HL-60 (cell line): ENCODE measurements around the gene KRTAP4-16.

ENCODE experiments used
- GABPA ChIP-seq: IDR thresholded peaks from 2 replicates; pipeline ENCODE4 v1.6.1; 2012; ENCODE audit warnings: low read depth
- POLR2AphosphoS5 ChIP-seq: IDR thresholded peaks from 2 replicates; pipeline ENCODE4 v1.6.1; 2012; ENCODE audit warnings: low read depth
- TF ChIP-seq, protein P1 (sequence below): IDR thresholded peaks from one replicate; pipeline ENCODE4 v1.5.1; 2011; ENCODE audit warnings: low read length, control low read depth, inconsistent platforms; ENCODE audit not compliant: insufficient read depth

DNA sequence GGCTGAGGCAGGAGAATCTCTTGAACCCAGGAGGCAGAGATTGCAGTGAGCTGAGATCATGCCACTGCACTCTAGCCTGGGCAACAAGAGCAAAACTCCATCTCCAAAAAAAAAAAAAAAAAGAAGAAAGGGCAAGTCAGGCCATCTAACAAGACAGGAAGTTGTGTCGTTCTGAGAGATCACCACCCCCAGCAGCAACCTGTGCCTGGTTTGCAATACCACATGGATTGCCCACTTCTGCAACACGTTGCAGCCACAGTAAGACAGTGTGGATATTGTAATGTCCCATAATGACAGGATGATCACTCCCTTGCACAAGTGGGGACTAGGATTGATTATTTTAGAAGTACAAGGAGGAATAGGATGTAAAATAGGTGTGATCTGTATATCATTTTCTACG, 33.0 kb downstream of the KRTAP4-16 start:
- TF ChIP-seq POLR2AphosphoS5 (peak; percentile 71), GABPA (no peak)
- TF ChIP-seq, protein P1, sequence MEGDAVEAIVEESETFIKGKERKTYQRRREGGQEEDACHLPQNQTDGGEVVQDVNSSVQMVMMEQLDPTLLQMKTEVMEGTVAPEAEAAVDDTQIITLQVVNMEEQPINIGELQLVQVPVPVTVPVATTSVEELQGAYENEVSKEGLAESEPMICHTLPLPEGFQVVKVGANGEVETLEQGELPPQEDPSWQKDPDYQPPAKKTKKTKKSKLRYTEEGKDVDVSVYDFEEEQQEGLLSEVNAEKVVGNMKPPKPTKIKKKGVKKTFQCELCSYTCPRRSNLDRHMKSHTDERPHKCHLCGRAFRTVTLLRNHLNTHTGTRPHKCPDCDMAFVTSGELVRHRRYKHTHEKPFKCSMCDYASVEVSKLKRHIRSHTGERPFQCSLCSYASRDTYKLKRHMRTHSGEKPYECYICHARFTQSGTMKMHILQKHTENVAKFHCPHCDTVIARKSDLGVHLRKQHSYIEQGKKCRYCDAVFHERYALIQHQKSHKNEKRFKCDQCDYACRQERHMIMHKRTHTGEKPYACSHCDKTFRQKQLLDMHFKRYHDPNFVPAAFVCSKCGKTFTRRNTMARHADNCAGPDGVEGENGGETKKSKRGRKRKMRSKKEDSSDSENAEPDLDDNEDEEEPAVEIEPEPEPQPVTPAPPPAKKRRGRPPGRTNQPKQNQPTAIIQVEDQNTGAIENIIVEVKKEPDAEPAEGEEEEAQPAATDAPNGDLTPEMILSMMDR: no peak
